Erythroblast (primary cell): ENCODE data around the gene DDX19B.

Experiments
- GATA1 ChIP-seq: IDR thresholded peaks from 2 replicates; pipeline ENCODE4 v1.6.1; 2011; ENCODE audit warnings: low read depth, mild to moderate bottlenecking, control low read depth, low read length, moderate library complexity
- POLR2A ChIP-seq: IDR thresholded peaks from 2 replicates; pipeline ENCODE4 v1.6.1; 2011; ENCODE audit warnings: mild to moderate bottlenecking, low read length

GRCh38 chr16:70370924-70371323, 71.9 kb downstream of the DDX19B start:
- TF ChIP-seq POLR2A (no peak), GATA1 (no peak)
